CD8-positive, alpha-beta memory T cell (primary cell): Measurements from ENCODE around the gene ERI3. TPM values are rescaled to one million over a fixed set of nuclear protein-coding genes. Genes with fewer than 3 reads are reported as not detected.

Experiments used
- CTCF ChIA-PET: fragments of 350-600 bp; sonication (Branson Sonifier 250); formaldehyde crosslinking; loops from one replicate; lab custom pipeline; 2021; ENCODE audit warnings: antibody characterized with exemption; lab: Charles Lee
- POLR2A ChIA-PET: fragments of 350-600 bp; sonication (Branson Sonifier 250); formaldehyde crosslinking; loops from one replicate; lab custom pipeline; 2021; ENCODE audit warnings: antibody characterized with exemption; lab: Charles Lee
- DNase-seq, 5 donors: peaks; one replicate each; pipeline versions ENCODE4 v3.0.0 to v3.0.0-alpha.2; 2020 to 2022; ENCODE audit warnings: mixed read lengths in 1 of 5
- H3K27ac ChIP-seq: one replicate; pipeline ENCODE4 v1.7.0; 2013; ENCODE audit warnings: low read depth, mild to moderate bottlenecking, low read length, moderate library complexity
- H3K27me3 ChIP-seq: 2 replicates; pipeline ENCODE4 v1.7.0; 2013; ENCODE audit warnings: low read length, mild to moderate bottlenecking; ENCODE audit not compliant: insufficient read depth, poor library complexity, severe bottlenecking
- H3K36me3 ChIP-seq: 2 replicates; pipeline ENCODE4 v1.7.0; 2013; ENCODE audit warnings: mild to moderate bottlenecking, low read length, moderate library complexity; ENCODE audit not compliant: insufficient read depth
- H3K4me1 ChIP-seq: 2 replicates; pipeline ENCODE4 v1.7.0; 2013; ENCODE audit warnings: mild to moderate bottlenecking, low read length, moderate library complexity; ENCODE audit not compliant: insufficient read depth
- H3K4me3 ChIP-seq: 2 replicates; pipeline ENCODE4 v1.7.0; 2013; ENCODE audit warnings: mild to moderate bottlenecking, low read length
- H3K9me3 ChIP-seq: 2 replicates; pipeline ENCODE4 v1.7.0; 2013; ENCODE audit warnings: mild to moderate bottlenecking, low read length
- H3K27ac Mint-ChIP-seq, 8 donors: one replicate each; pipeline ENCODE4 v1.8.0; 2020 to 2021; ENCODE audit warnings: mixed read lengths in 8 of 8, mild to moderate bottlenecking in 6 of 8, inconsistent platforms in 3 of 8, moderate library complexity in 3 of 8
- H3K27me3 Mint-ChIP-seq, 2 donors: one replicate each; pipeline ENCODE4 v1.8.0; 2020 to 2021; ENCODE audit warnings: mixed read lengths in 2 of 2, mild to moderate bottlenecking in 1 of 2, moderate library complexity in 1 of 2
- H3K36me3 Mint-ChIP-seq, 3 donors: one replicate each; pipeline ENCODE4 v1.8.0; 2020 to 2021; ENCODE audit warnings: mixed read lengths in 3 of 3, inconsistent platforms in 1 of 3, mild to moderate bottlenecking in 1 of 3
- H3K4me1 Mint-ChIP-seq, 3 donors: one replicate each; pipeline ENCODE4 v1.8.0; 2020 to 2021; ENCODE audit warnings: mixed read lengths in 3 of 3, inconsistent platforms in 1 of 3, mild to moderate bottlenecking in 1 of 3
- H3K4me3 Mint-ChIP-seq, 7 donors: one replicate each; pipeline ENCODE4 v1.8.0; 2020 to 2021; ENCODE audit warnings: mixed read lengths in 7 of 7, mild to moderate bottlenecking in 6 of 7, moderate library complexity in 4 of 7, inconsistent platforms in 2 of 7
- H3K9me3 Mint-ChIP-seq, 5 donors: one replicate each; pipeline ENCODE4 v1.8.0; 2020 to 2022; ENCODE audit warnings: mixed read lengths in 5 of 5, mild to moderate bottlenecking in 3 of 5, moderate library complexity in 2 of 5, inconsistent platforms in 1 of 5
- polyA plus RNA-seq: library from polyadenylated mRNA; unstranded; fragments of 300-500 nt; fragmentation: Illumina TruSeq; gene quantifications from one replicate; pipeline ENCODE4 v1.2.3, GENCODE V29; 2021
- total RNA-seq, 2 experiments: library from RNA; stranded (reverse); gene quantifications; one replicate each; pipeline ENCODE4 v1.2.3, GENCODE V29; 2021

ERI3 gene
- total and polyA plus RNA-seq, 3 experiments from 2014 or later, result 36.1 to 59.9 (median 53.8) TPM

DNA sequence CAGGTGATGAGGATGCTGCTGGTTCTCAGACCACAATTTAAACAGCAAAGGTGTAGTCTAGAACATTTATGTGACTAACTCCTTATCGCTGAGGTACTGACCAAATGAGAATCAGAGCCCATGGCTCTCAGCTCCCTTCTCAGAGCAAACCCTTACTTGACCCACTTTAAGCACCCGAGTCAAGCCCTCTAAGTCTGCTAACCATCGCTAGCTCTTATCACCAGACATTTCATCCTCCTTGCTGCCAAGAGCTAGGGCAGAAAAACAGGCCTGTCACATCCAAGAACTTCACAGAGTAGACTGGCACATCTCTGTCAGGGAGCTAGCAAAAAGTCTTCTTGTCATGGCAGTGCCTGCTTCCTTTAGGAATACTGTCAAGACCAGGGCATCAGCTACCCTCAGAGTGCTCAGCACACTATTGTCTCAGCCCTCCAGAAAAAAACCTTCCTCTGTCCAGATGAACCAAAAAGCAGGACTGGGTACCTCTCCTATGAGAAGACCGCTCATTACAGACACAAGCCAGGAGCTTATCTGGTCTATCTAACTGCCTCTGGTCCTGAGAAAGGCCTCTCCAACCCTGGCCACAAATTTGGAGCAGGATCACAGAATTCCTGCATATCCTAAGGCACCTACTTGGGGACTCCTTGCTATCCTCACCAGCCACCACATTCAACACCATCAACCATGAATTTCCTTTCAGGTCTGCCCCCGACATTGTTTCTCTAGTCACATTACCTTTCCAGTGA, 26.2 kb downstream of the ERI3 start:
- no peak overlapping the region for H3K27ac ChIP-seq
- H3K27me3 ChIP-seq, result no peaks in the 10 kb centered on the region
- no peaks in the 10 kb centered on the region for H3K4me1 ChIP-seq
- CTCF ChIA-PET, result no interaction called here
- Mint-ChIP-seq H3K4me1 (peaks cover 4 to 23% (median 16%) of the 10 kb centered on the region in 3 donors), H3K9me3 (no peaks in the 10 kb centered on the region), H3K4me3 (no peak overlapping the region), H3K27me3 (no peaks in the 10 kb centered on the region), H3K27ac (peak overlapping the region in 3 of 8 donors; percentile 4 to 69 (median 11)), H3K36me3 (peaks cover 4 to 48% (median 11%) of the 10 kb centered on the region in 3 donors)
- no peaks in the 10 kb centered on the region for H3K36me3 ChIP-seq
- H3K4me3 ChIP-seq, result no peak overlapping the region
- H3K9me3 ChIP-seq, result no peaks in the 10 kb centered on the region
- DNase-seq, result no peak
- POLR2A ChIA-PET, result no interaction called here

- no peak overlapping the region for H3K4me3 Mint-ChIP-seq
- peak overlapping the region in 2 of 8 donors; percentile 4 for H3K27ac Mint-ChIP-seq
- POLR2A ChIA-PET, result no interaction called here
- Histone ChIP-seq H3K36me3 (no peaks in the 10 kb centered on the region), H3K4me1 (no peaks in the 10 kb centered on the region), H3K9me3 (no peaks in the 10 kb centered on the region), H3K27ac (no peak overlapping the region), H3K27me3 (no peaks in the 10 kb centered on the region), H3K4me3 (no peak overlapping the region)
- no peaks in the 10 kb centered on the region for H3K9me3 Mint-ChIP-seq
- no peak for DNase-seq
- CTCF ChIA-PET, result no interaction called here
- peaks cover 4 to 47% (median 11%) of the 10 kb centered on the region in 3 donors for H3K36me3 Mint-ChIP-seq
- H3K27me3 Mint-ChIP-seq, result no peaks in the 10 kb centered on the region
- peaks cover 5 to 20% (median 17%) of the 10 kb centered on the region in 3 donors for H3K4me1 Mint-ChIP-seq
Observed at GRCh38 chr1:44327679-44328491, 27.2 kb downstream of the ERI3 start.

DNA sequence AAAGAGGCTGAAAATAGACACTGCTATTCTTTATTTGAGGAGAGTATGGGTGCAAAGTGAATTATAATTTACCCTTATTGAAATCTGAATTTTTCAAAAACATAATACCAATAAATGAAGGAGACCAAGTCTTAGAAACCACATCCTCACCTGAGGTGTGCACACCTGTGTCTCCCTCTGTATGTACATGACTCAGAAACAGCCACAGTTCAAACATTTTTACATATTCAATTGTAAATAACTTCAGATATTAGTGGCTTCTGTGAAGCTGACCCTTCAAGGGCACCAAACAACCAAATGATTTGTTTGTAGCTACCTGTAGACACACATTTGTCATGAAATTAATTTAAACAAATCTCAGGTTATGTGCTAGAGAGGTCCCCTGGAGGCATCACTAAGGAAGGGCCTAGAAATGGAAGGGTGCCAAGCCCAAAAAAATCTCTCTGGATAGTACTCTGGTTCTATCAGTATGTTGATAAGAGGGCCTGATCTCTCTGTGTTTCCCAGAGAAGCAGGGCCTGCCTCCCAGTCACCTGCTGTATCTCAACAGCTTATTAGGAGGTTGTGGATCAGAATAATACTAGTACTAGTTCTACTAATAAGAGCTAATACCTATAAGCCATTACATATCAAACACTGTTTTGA, 28.1 kb downstream of the ERI3 start:
- Mint-ChIP-seq H3K27ac (peak overlapping the region in 1 of 8 donors; percentile 61), H3K4me1 (peaks cover 5 to 17% (median 16%) of the 10 kb centered on the region in 3 donors), H3K4me3 (no peak overlapping the region), H3K27me3 (no peaks in the 10 kb centered on the region), H3K9me3 (no peaks in the 10 kb centered on the region), H3K36me3 (peaks cover 4 to 45% (median 11%) of the 10 kb centered on the region in 3 donors)
- CTCF ChIA-PET, result no interaction called here
- Histone ChIP-seq H3K27me3 (no peaks in the 10 kb centered on the region), H3K4me3 (no peak overlapping the region), H3K27ac (no peak overlapping the region), H3K36me3 (no peaks in the 10 kb centered on the region), H3K9me3 (no peaks in the 10 kb centered on the region), H3K4me1 (no peaks in the 10 kb centered on the region)
- POLR2A ChIA-PET, result no interaction called here
- no peak for DNase-seq

DNA sequence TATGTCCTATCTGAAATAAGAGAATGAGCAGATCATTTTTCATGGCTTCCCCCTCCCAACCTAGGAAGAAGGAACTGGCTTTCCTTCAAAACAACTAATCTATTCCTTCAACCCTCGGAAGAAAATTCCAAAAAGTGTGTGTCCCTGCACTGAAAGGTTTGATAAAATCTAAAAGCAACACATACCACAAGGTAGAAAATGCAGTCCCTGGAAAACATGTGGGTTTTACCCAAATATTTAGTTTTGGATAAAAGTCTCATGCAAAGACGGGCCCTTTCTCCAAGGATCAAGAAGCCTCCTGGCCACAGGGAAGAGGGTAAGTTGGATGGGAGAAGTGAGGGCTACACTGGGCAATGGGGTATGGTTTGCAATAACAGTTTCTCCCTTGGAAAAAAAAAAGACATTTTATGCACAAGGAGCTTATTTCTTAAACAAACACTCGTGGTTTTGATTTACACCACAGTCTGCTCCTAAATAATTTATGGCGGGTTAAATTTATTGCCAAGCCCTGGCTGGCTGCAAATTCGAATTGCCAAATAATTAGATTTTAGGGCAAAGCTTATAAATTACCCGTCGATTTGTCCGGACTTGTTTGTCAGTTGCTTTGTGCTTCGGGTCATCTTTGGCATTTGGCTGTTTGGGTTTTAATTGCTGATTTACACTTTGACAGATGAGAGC, 28.9 kb downstream of the ERI3 start:
- POLR2A ChIA-PET, result no interaction called here
- DNase-seq, result no peak
- H3K27ac ChIP-seq, result no peak overlapping the region
- no peaks in the 10 kb centered on the region for H3K27me3 Mint-ChIP-seq
- H3K4me1 Mint-ChIP-seq, result peaks cover 5 to 17% (median 16%) of the 10 kb centered on the region in 3 donors
- H3K9me3 ChIP-seq, result no peaks in the 10 kb centered on the region
- no peak overlapping the region for H3K27ac Mint-ChIP-seq
- H3K4me3 ChIP-seq, result no peak overlapping the region
- H3K4me1 ChIP-seq, result no peaks in the 10 kb centered on the region
- H3K36me3 ChIP-seq, result no peaks in the 10 kb centered on the region
- CTCF ChIA-PET, result no interaction called here
- H3K4me3 Mint-ChIP-seq, result no peak overlapping the region
- no peaks in the 10 kb centered on the region for H3K9me3 Mint-ChIP-seq
- peaks cover 2 to 40% (median 9%) of the 10 kb centered on the region in 3 donors for H3K36me3 Mint-ChIP-seq
- no peaks in the 10 kb centered on the region for H3K27me3 ChIP-seq

- ChIA-PET CTCF (interaction anchor here (1.1 kb wide), 1 partner anchor 106 kb away, joined by 3 read pairs; no protein-coding TSS in a partner anchor), POLR2A (no interaction called here)
- H3K36me3 Mint-ChIP-seq, result peaks cover 0 to 46% (median 5%) of the 10 kb centered on the region in 3 donors
- Histone ChIP-seq H3K4me1 (no peaks in the 10 kb centered on the region), H3K36me3 (peaks cover under 1% of the 10 kb centered on the region), H3K27me3 (no peaks in the 10 kb centered on the region), H3K27ac (no peak overlapping the region), H3K9me3 (no peaks in the 10 kb centered on the region), H3K4me3 (no peak overlapping the region)
- no peaks in the 10 kb centered on the region for H3K9me3 Mint-ChIP-seq
- H3K27ac Mint-ChIP-seq, result peak overlapping the region in 1 of 8 donors; percentile 61
- DNase-seq, result no peak
- H3K4me3 Mint-ChIP-seq, result no peak overlapping the region
- peaks cover 6 to 8% (median 7%) of the 10 kb centered on the region in 3 donors for H3K4me1 Mint-ChIP-seq
- H3K27me3 Mint-ChIP-seq, result no peaks in the 10 kb centered on the region
Observed at GRCh38 chr1:44323947-44324346, 31.1 kb downstream of the ERI3 start.

DNA sequence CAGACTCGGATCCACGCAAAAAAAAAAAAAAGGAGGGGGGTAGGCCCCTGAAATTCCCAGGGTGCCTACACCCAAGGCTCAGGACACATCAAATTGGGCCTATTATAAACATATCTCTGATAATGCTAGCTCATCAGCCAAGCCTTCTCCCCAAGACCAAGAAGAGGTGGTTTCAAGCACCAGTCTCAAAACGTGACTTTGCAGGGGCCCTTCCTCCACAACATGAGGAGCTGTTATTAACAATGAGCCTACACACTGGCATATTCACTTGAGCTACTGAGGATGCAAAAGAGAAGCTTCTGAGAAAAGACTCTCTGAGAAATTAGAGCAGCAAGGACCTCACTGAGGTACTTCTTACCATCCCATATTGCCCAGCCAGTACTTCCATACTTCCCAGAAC, 32.7 kb downstream of the ERI3 start:
- DNase-seq, result no peak
- POLR2A ChIA-PET, result no interaction called here
- Mint-ChIP-seq H3K4me1 (peaks cover 9 to 16% (median 12%) of the 10 kb centered on the region in 3 donors), H3K36me3 (peaks cover 0 to 55% (median 13%) of the 10 kb centered on the region in 3 donors), H3K27ac (peak overlapping the region in 1 of 8 donors; percentile 85), H3K9me3 (no peaks in the 10 kb centered on the region), H3K27me3 (no peaks in the 10 kb centered on the region), H3K4me3 (no peak overlapping the region)
- H3K9me3 ChIP-seq, result no peaks in the 10 kb centered on the region
- H3K27ac ChIP-seq, result no peak overlapping the region
- CTCF ChIA-PET, result no interaction called here
- H3K4me1 ChIP-seq, result no peaks in the 10 kb centered on the region
- H3K27me3 ChIP-seq, result no peaks in the 10 kb centered on the region
- H3K36me3 ChIP-seq, result peaks cover 6% of the 10 kb centered on the region
- H3K4me3 ChIP-seq, result no peak overlapping the region

DNA sequence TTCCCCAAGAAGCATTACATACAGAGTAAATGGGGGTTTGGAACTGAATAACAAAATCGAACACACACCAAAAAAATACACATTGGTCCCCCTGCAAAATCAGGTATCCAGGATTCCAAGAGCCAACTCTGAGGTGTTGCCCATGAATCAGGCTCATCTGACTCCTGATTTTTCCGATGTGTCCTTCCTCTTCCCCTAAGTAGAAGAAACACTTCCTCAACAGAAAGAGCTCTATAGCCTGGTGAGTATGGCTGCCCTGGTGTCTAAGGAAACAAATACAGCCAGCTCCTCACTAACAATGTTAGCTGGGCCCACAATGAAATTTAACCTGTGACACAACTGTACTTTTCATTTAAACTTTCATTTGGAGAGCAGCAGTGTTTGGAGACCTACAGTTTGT, 33.6 kb downstream of the ERI3 start:
- DNase-seq, result no peak
- Histone ChIP-seq H3K27ac (no peak overlapping the region), H3K9me3 (no peaks in the 10 kb centered on the region), H3K4me1 (no peaks in the 10 kb centered on the region), H3K27me3 (no peaks in the 10 kb centered on the region), H3K4me3 (no peak overlapping the region), H3K36me3 (peaks cover 13% of the 10 kb centered on the region)
- POLR2A ChIA-PET, result no interaction called here
- Mint-ChIP-seq H3K4me3 (no peak overlapping the region), H3K36me3 (peaks cover 0 to 63% (median 13%) of the 10 kb centered on the region in 3 donors), H3K4me1 (peaks cover 9 to 13% (median 12%) of the 10 kb centered on the region in 3 donors), H3K27ac (peak overlapping the region in 1 of 8 donors; percentile 29), H3K9me3 (no peaks in the 10 kb centered on the region), H3K27me3 (no peaks in the 10 kb centered on the region)
- CTCF ChIA-PET, result no interaction called here
